D721Med (cell line): ENCODE results near the gene FTO.

Source experiments
- DNase-seq: peaks from one replicate; pipeline ENCODE4 v3.0.0; 2011; ENCODE audit warnings: low spot score; ENCODE audit not compliant: insufficient read length
- FAIRE-seq: peaks from 2 replicates; lab custom pipeline; 2011; peaks lifted over from hg19 to GRCh38; lab: Jason Lieb, UNC
- CTCF ChIP-seq: IDR thresholded peaks from 2 replicates; pipeline ENCODE4 v1.5.1; 2012; ENCODE audit warnings: mild to moderate bottlenecking, control low read depth; ENCODE audit not compliant: insufficient read depth; ENCODE audit errors: missing control alignments

FTO gene

DNA sequence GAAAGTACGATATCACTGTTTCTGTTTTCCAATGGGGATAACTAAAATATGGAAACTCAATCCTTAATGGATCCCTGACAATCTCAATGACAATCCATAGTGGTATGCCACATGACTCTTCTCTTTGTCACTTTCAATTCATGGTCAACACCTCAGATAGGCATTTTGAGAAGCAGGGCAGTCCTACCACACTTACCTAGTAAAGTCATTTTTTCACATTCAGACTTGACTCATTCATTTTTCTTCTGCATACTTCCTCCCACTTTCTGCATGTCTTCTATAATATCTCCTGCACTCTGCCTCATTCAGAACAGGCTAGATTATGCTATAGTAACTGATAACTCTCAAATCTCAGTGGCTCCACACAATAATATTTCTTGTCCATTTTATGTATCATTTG, 117.5 kb downstream of the FTO start:
- DNase-seq (no peak), FAIRE-seq (no peak)
- TF ChIP-seq CTCF: no peak

DNA sequence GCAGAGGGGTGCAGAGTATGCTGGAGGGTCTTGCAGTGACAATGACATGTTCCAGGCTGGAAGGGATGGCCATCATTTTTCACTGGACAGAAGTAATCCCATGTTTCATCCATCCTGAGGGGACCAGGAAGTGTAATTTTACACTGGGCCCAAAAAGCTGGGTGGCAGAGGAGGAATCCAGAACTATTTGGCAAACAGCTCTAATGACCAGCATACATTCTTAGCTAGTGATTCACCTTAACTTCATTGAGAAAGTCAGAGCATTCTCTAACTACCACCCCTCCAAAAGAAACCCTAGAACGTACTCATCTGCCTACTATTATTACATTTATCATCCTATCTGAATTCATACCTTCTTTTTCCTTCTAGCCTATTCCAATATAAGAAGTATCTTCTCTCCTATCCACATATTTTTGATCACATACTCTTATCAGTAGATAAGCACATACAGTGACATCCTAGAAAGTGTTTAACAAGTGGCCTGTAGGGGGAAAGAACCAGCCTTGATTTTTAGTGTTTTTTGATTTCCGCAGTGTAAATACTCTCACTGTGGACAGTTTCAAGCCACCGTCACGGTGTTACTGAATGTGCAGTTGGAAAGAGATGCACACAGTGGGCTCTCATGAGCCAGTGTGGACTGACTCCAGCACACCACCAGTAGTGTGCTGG, 118.1 kb downstream of the FTO start:
- FAIRE-seq (no peak), DNase-seq (no peak)
- TF ChIP-seq CTCF: no peak

DNA sequence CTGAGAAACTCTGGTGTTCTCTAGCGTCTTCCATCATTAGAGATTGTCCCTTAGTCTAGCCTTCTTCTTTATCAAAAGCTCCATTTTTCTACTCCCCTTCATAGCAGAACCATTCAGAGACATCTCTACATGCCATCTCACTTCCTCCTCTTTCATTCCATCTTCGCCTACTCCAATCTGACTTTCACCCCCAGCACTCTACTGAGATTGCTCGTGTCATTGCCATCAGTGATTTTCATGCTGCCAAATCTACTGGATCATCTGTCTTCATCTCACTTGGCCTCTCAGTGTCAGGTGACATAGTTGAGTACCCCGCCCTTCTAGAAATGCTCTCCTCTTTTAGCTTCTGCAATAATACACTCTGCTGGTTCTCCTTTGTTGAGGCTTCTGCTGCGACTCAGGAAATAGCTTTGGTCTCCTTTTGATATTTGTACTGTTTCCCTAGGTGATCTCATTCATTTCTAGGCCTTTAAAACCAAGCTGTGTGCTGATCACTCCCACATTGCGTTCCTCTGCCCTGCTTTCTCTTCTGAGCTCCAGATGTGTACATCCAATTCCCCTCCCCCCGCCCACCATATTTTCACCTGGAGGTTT, 119.1 kb downstream of the FTO start:
- DNase-seq (no peak), FAIRE-seq (no peak)
- no peak for TF ChIP-seq CTCF

DNA sequence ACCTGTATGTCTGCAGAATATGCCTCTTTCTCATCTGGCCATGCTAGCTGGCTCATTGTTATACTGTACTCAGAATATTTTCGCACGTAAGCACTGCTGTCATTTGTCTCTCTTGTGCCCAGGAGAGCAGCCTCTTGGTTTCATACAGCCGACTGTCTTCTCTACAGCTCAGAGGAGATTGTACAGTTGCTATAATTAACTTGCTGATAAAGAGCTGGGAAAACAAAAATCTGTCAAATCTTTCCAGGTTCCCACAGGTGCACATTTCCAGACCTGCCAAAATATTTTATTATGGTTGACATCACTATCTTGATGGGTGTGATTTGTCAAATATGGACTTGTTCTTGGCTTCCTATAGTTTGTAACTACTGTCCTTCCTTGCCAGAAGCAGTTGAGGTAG, 122.7 kb downstream of the FTO start:
- no peak for FAIRE-seq
- no peak for DNase-seq
- no peak for TF ChIP-seq CTCF

DNA sequence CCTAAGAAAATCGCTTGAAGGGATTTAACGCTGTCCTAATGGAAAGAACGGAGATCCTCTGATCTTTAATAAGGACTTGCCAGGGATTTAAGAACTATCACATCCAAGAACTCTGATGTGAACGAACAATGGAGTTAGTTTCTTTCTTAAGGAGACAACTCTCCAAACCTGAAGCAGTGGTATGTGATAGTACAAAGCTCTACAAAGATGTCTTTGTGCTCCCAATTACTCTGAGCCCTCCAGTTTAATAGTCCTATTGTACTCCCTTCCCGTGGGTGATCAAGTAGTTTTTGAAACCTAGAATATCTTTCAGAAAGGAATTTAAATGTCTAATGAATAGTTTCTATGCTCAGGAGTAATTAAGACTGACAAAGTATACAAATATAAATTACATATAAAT, 123.8 kb downstream of the FTO start:
- FAIRE-seq (no peak), DNase-seq (no peak)
- no peak for TF ChIP-seq CTCF

- no peak for DNase-seq
- no peak for FAIRE-seq
- TF ChIP-seq CTCF: no peak
Measured at GRCh38 chr16:53829186-53829747, 125.3 kb downstream of the FTO start.
